Mammary microvascular endothelial cell (primary cell): ENCODE results near the gene IL19. TPM values are rescaled to one million over a fixed set of nuclear protein-coding genes. Genes with fewer than 3 reads are reported as not detected.

Source experiments
- total RNA-seq: library from RNA; depleted of rRNA; stranded (reverse); fragments of >200 nt; gene quantifications from 2 replicates; pipeline ENCODE4 v1.2.3, GENCODE V29; 2015

Gene IL19, protein sequence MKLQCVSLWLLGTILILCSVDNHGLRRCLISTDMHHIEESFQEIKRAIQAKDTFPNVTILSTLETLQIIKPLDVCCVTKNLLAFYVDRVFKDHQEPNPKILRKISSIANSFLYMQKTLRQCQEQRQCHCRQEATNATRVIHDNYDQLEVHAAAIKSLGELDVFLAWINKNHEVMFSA
- total RNA-seq: not detected in 2 replicates

DNA sequence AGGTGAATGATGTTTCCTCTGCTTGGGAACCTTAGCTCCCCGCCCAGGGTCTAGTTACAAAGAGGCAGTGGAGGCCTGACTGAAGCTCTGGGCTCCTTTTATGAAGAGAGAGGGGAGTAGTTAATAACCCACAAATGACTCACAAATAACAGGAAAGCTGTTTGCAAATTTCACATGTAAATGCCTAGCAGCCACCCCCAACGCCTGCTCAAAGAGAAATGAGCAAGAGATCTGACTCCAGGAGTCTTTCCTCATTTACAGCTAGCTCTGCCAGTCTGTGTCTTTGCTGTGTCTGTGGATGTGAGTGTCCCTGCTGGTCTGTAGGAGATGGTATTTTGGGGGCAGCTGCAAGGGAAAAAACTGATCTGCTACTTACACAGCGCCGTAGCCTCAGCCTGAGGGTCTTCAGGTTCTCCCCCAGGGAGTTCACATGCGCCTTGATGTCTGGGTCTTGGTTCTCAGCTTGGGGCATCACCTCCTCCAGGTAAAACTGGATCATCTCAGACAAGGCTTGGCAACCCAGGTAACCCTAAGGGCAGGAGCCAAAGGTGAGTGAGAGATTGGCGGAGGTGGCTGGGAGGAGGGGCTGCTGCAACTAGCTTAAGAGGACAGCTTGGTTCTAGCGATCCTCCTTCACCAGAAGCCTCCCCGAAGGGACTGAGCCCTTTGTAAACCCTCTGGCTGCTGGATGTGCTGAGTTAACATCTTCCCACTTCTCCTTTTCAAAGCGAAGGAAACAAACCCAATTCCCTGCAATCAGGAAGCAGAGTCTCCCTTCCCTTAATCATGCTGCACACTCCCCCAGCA is at the start of gene IL19:
TSS of gene IL19 (plus strand) at position 243 of the 807 bp plus-strand sequence. CDS start 65,890 bp downstream, outside the sequence.

DNA sequence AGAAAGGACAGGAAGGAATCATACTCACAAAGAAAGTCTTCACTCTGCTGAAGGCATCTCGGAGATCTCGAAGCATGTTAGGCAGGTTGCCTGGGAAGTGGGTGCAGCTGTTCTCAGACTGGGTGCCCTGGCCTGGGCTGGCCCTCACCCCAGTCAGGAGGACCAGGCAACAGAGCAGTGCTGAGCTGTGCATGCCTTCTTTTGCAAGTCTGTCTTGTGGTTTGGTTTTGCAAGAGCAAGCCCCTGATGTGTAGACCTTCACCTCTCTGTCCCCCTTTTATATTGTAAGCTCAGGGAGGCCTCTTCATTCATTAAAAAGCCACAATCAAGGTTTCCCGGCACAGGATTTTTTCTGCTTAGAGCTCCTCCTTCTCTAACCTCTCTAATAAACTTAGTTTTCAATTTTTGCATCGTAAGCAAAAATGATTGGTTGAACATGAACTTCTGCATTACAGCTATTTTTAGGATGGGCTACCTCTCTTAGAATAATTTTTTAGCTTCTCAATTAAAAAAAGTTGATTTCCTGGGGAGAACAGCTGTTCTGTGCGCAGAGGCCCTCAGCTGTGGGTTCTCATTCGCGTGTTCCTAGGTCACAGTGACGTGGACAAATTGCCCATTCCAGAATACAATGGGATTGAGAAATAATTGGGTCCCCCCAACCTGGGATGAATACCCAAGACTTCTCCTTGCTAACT is 1.8 kb downstream of the IL19 start, which contains the start of gene IL10:
TSS of gene IL10 (minus strand) at position 252 of the 695 bp plus-strand sequence. CDS start at position 193, 59 bp downstream.

DNA sequence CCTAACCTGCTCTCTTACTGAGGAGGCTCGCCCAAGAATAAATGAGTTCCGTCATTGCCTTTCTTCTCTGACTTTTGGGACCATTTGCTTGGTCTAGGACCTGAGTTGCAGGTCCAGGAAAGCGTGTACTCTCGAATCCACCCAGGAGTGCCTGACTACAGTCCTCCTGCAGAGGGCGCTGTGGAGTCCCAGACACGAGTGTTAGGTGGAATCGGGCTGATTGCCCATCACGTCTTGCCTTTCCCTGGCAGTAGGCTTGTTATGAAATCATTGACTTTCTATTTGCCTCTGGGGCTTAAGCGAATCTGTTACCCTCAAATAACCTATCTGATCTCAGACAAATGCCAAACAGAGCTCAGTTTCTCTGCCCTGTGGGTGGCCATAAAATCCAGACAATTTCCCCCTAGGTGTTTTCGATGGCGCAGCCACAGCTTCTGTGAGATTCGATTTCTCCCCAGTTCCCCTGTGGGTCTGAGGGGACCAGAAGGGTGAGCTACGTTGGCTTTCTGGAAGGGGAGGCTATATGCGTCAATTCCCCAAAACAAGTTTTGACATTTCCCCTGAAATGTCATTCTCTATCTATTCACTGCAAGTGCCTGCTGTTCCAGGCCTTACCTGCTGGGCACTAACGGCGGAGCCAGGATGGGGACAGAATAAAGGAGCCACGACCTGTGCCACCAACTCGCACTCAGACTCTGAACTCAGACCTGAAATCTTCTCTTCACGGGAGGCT is 94.5 kb downstream of the IL19 start, which contains the start of gene IL20:
TSS of gene IL20 (plus strand) at position 685 of the 733 bp plus-strand sequence. CDS start 230 bp downstream, outside the sequence.

Other genes with a start within 250 kb of the IL19 start
- 58.6 and 59.4 TPM in 2 replicates for gene EIF2D, start 158.3 kb upstream of the IL19 start, total RNA-seq
- 9.9 and 13.2 TPM in 2 replicates for gene DYRK3, start 135.2 kb upstream of the IL19 start, total RNA-seq
- 41.6 and 47.4 TPM in 2 replicates for gene MAPKAPK2, start 85.9 kb upstream of the IL19 start, total RNA-seq
- gene IL10, start 1.7 kb downstream of the IL19 start, total RNA-seq: not detected in 2 replicates
- gene IL20, start 94.8 kb downstream of the IL19 start, total RNA-seq: not detected in 2 replicates
- not detected in 2 replicates for gene IL24, start 126.7 kb downstream of the IL19 start, total RNA-seq
- 0.13 TPM in 1 of 2 replicates, not detected in the other for gene FCMR, start 151.2 kb downstream of the IL19 start, total RNA-seq
- gene PIGR, start 175.7 kb downstream of the IL19 start, total RNA-seq: not detected in 2 replicates
- gene FCAMR, start 199.7 kb downstream of the IL19 start, total RNA-seq: not detected in 2 replicates